ENCODE measurements around the gene TRIL.

TRIL gene

DNA sequence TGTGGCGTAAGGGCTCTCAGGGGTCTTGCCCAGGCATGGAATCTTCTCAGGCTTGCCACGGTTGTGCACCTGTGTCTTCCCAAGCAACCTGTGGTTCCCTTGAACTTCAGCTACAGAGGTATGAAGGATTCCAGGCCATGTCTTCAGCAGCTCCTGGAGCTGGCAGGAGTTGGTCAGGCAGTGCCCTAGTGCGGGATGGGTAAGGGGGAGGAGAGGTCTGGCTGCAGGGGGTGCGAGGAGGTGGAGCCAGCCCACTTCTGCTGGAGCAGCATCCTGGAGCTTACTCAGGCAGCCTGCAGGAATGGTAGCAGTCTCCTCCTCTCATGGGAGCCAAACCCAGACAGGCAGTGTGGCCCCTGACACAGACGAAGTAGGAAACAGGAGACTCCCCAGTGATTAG, 3.8 kb upstream of the TRIL start:
- no peak overlapping the region for H4K8ac ChIP-seq (ENCODE audit: low read depth, low read length)
- no peak overlapping the region for H2AK5ac ChIP-seq (ENCODE audit: low read length)
- no peak overlapping the region for H4K91ac ChIP-seq (ENCODE audit: low read depth, low read length)
- H3K23ac ChIP-seq (ENCODE audit: low read length) = no peak overlapping the region
- no peak overlapping the region for H2BK120ac ChIP-seq (ENCODE audit: insufficient read depth, low read length, poor library complexity)
- peaks cover 14 to 18% of the 10 kb centered on the region in 2 experiments for H3K4me1 ChIP-seq (ENCODE audit: control insufficient read depth in 1 of 2, insufficient read depth in 2 of 2, low read length in 2 of 2)
- no peak overlapping the region for H3K27ac ChIP-seq (ENCODE audit: low read depth, low read length)
- H2AFZ ChIP-seq (ENCODE audit: insufficient read depth, low read length, poor library complexity) = no peak overlapping the region
- H3K4me2 ChIP-seq (ENCODE audit: low read length) = no peak overlapping the region
- no peaks in the 10 kb centered on the region for H3K36me3 ChIP-seq (ENCODE audit: control insufficient read depth in 1 of 2, insufficient read depth in 2 of 2, low read length in 2 of 2)
- no peak overlapping the region for H4K12ac ChIP-seq (ENCODE audit: low read depth, low read length)
- no CpG with 5 or more reads among the region's 5 CpGs for WGBS (ENCODE audit: extremely low coverage, insufficient coverage, insufficient read length)
- no peak overlapping the region for H3K14ac ChIP-seq (ENCODE audit: low read length)
- DNase-seq = no peak
- no peaks in the 10 kb centered on the region for H3K27me3 ChIP-seq (ENCODE audit: insufficient read depth, low read length)
- no peak overlapping the region for H3K18ac ChIP-seq (ENCODE audit: low read length)
- H3K4ac ChIP-seq (ENCODE audit: low read depth, low read length) = no peak overlapping the region
- H3K79me2 ChIP-seq (ENCODE audit: control insufficient read depth, insufficient read depth, low read length, poor library complexity) = peaks cover 15% of the 10 kb centered on the region
- H2BK12ac ChIP-seq (ENCODE audit: low read length) = no peak overlapping the region
- H3K9ac ChIP-seq (ENCODE audit: low read length) = no peak overlapping the region
- no peak overlapping the region for H2BK5ac ChIP-seq (ENCODE audit: low read depth, low read length, poor library complexity)
- H3K9me3 ChIP-seq (ENCODE audit: insufficient read depth, low read depth, low read length) = peaks cover 2% of the 10 kb centered on the region
- H3K79me1 ChIP-seq (ENCODE audit: low read length) = peaks cover 16% of the 10 kb centered on the region
- H3K4me3 ChIP-seq (ENCODE audit: low read depth, low read length) = no peak overlapping the region

DNA sequence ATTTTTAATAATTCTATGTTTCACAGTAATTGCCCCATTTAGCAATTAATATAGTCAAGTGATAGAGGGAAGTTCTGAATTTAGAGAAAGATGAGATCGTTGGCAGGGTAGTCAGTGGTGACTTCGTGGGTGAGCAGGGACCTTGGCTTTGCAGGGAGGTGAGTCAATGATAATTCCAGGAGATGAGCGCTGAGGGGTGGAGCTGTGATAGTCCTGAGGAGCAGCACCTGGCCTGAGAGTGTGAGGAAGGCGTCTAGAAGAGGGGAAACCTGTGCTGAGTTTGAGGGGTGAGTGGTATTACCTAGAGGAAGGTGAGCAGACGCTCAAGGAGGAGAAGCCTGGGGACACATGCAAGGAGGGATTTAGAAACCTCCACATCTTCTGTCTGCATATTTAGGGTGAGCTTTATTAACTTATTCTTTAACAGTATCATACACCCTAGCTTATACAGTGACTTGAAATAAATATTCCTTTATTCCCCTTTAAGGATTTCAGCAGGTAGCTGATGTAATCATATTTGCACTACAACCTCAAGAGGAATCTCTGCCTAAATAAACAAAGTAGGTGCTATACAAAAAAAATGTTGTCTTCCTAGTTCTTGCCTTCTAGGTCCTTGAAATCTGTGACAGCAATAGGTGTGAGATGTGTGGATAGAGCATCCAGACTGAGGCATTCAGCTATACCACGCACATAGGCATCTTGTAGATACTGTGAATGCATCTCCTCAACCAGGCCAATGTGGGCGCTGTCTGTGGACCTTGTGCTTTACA, 2.1 kb upstream of the TRIL start:
- H3K9ac ChIP-seq (ENCODE audit: low read length) = no peak overlapping the region
- H3K4me1 ChIP-seq (ENCODE audit: control insufficient read depth in 1 of 2, insufficient read depth in 2 of 2, low read length in 2 of 2) = peaks cover 21 to 27% of the 10 kb centered on the region in 2 experiments
- no CpG with 5 or more reads among the region's 7 CpGs for WGBS (ENCODE audit: extremely low coverage, insufficient coverage, insufficient read length)
- H3K4ac ChIP-seq (ENCODE audit: low read depth, low read length) = no peak overlapping the region
- DNase-seq = peak in 1 of 2 donors; percentile 46
- no peak overlapping the region for H2AK5ac ChIP-seq (ENCODE audit: low read length)
- no peaks in the 10 kb centered on the region for H3K27me3 ChIP-seq (ENCODE audit: insufficient read depth, low read length)
- H3K79me1 ChIP-seq (ENCODE audit: low read length) = peaks cover 27% of the 10 kb centered on the region
- H4K8ac ChIP-seq (ENCODE audit: low read depth, low read length) = no peak overlapping the region
- no peak overlapping the region for H3K18ac ChIP-seq (ENCODE audit: low read length)
- H4K91ac ChIP-seq (ENCODE audit: low read depth, low read length) = no peak overlapping the region
- H3K79me2 ChIP-seq (ENCODE audit: control insufficient read depth, insufficient read depth, low read length, poor library complexity) = peaks cover 23% of the 10 kb centered on the region
- no peak overlapping the region for H2BK5ac ChIP-seq (ENCODE audit: low read depth, low read length, poor library complexity)
- H3K14ac ChIP-seq (ENCODE audit: low read length) = no peak overlapping the region
- no peak overlapping the region for H3K27ac ChIP-seq (ENCODE audit: low read depth, low read length)
- no peak overlapping the region for H3K4me3 ChIP-seq (ENCODE audit: low read depth, low read length)
- peaks cover 4% of the 10 kb centered on the region for H3K9me3 ChIP-seq (ENCODE audit: insufficient read depth, low read depth, low read length)
- no peak overlapping the region for H3K4me2 ChIP-seq (ENCODE audit: low read length)
- no peak overlapping the region for H2BK120ac ChIP-seq (ENCODE audit: insufficient read depth, low read length, poor library complexity)
- H3K23ac ChIP-seq (ENCODE audit: low read length) = no peak overlapping the region
- no peak overlapping the region for H2BK12ac ChIP-seq (ENCODE audit: low read length)
- no peaks in the 10 kb centered on the region for H3K36me3 ChIP-seq (ENCODE audit: control insufficient read depth in 1 of 2, insufficient read depth in 2 of 2, low read length in 2 of 2)
- H2AFZ ChIP-seq (ENCODE audit: insufficient read depth, low read length, poor library complexity) = no peak overlapping the region
- no peak overlapping the region for H4K12ac ChIP-seq (ENCODE audit: low read depth, low read length)

DNA sequence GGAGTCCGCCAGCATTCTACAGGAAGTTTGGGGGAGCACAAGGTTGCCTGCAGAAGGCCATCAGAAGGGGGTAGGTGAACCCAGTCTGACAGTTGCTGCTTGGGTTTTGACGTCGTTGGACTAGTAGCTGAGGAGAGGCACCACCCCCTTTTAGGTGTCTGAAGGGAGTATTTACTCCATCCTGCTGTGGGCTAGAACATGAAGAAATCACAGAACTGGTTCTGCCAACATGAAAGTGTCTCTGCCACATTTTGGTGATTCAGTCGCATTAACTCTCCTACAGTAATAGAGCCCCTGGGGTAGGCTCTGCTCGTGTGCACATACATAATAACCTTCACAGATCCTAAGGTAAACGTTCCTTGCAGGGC, 834 bp upstream of the TRIL start:
- peak overlapping the region; percentile 78 for H2BK5ac ChIP-seq (ENCODE audit: low read depth, low read length, poor library complexity)
- H3K79me1 ChIP-seq (ENCODE audit: low read length) = peaks cover 27% of the 10 kb centered on the region
- H2AFZ ChIP-seq (ENCODE audit: insufficient read depth, low read length, poor library complexity) = peak overlapping the region; percentile 48
- H3K36me3 ChIP-seq (ENCODE audit: control insufficient read depth in 1 of 2, insufficient read depth in 2 of 2, low read length in 2 of 2) = no peaks in the 10 kb centered on the region
- peak overlapping the region; percentile 84 for H3K18ac ChIP-seq (ENCODE audit: low read length)
- H3K9me3 ChIP-seq (ENCODE audit: insufficient read depth, low read depth, low read length) = peaks cover 5% of the 10 kb centered on the region
- no peak overlapping the region for H3K9ac ChIP-seq (ENCODE audit: low read length)
- peak overlapping the region; percentile 92 for H3K4me2 ChIP-seq (ENCODE audit: low read length)
- peak overlapping the region; percentile 39 for H3K4ac ChIP-seq (ENCODE audit: low read depth, low read length)
- DNase-seq = peak; percentile 24 to 59
- H4K8ac ChIP-seq (ENCODE audit: low read depth, low read length) = peak overlapping the region; percentile 30
- peak overlapping the region; percentile 83 for H3K4me3 ChIP-seq (ENCODE audit: low read depth, low read length)
- peaks cover 23% of the 10 kb centered on the region for H3K79me2 ChIP-seq (ENCODE audit: control insufficient read depth, insufficient read depth, low read length, poor library complexity)
- H3K23ac ChIP-seq (ENCODE audit: low read length) = no peak overlapping the region
- no peaks in the 10 kb centered on the region for H3K27me3 ChIP-seq (ENCODE audit: insufficient read depth, low read length)
- peak overlapping the region; percentile 51 for H4K12ac ChIP-seq (ENCODE audit: low read depth, low read length)
- H2BK12ac ChIP-seq (ENCODE audit: low read length) = peak overlapping the region; percentile 79
- peak overlapping the region; percentile 49 for H3K14ac ChIP-seq (ENCODE audit: low read length)
- peak overlapping the region; percentile 39 for H4K91ac ChIP-seq (ENCODE audit: low read depth, low read length)
- H2AK5ac ChIP-seq (ENCODE audit: low read length) = peak overlapping the region; percentile 44
- WGBS (ENCODE audit: extremely low coverage, insufficient coverage, insufficient read length) = no CpG with 5 or more reads among the region's 6 CpGs
- H3K4me1 ChIP-seq (ENCODE audit: control insufficient read depth in 1 of 2, insufficient read depth in 2 of 2, low read length in 2 of 2) = peaks cover 21 to 27% of the 10 kb centered on the region in 2 experiments
- H3K27ac ChIP-seq (ENCODE audit: low read depth, low read length) = peak overlapping the region; percentile 76
- H2BK120ac ChIP-seq (ENCODE audit: insufficient read depth, low read length, poor library complexity) = peak overlapping the region; percentile 72

DNA sequence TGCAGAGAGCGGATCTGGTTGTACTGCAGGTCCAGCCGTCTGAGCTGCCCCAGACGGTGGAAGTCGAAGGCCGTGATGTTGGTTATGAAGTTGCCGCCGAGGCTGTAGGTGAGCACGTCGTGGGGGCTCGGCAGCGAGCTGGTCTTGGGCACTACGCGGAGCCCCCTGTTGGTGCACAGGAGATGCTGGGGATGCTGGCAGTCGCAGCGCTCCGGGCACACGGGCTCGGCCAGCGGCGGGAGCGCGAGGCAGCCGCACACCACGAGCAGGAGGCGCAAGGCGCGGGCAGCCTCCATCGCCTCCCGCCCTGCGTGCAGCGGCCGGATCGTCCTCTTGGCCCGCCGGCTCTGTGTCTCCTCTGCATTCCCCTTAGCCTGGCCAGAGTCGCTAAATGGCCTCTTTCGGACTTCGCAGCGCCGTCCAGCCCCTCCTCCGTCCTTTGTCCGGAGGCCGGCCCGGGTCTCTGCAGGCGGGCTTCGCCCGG, 337 bp downstream of the TRIL start:
- peak overlapping the region; percentile 19 for H2BK12ac ChIP-seq (ENCODE audit: low read length)
- H3K18ac ChIP-seq (ENCODE audit: low read length) = peak overlapping the region; percentile 63
- H2BK5ac ChIP-seq (ENCODE audit: low read depth, low read length, poor library complexity) = peak overlapping the region; percentile 78
- peak overlapping the region; percentile 76 for H3K27ac ChIP-seq (ENCODE audit: low read depth, low read length)
- H3K9me3 ChIP-seq (ENCODE audit: insufficient read depth, low read depth, low read length) = peaks cover 5% of the 10 kb centered on the region
- H2AK5ac ChIP-seq (ENCODE audit: low read length) = peak overlapping the region; percentile 6
- peaks cover 27% of the 10 kb centered on the region for H3K79me1 ChIP-seq (ENCODE audit: low read length)
- H3K36me3 ChIP-seq (ENCODE audit: control insufficient read depth in 1 of 2, insufficient read depth in 2 of 2, low read length in 2 of 2) = no peaks in the 10 kb centered on the region
- peaks cover 23% of the 10 kb centered on the region for H3K79me2 ChIP-seq (ENCODE audit: control insufficient read depth, insufficient read depth, low read length, poor library complexity)
- peak overlapping the region; percentile 61 for H3K4ac ChIP-seq (ENCODE audit: low read depth, low read length)
- peaks cover 23 to 28% of the 10 kb centered on the region in 2 experiments for H3K4me1 ChIP-seq (ENCODE audit: control insufficient read depth in 1 of 2, insufficient read depth in 2 of 2, low read length in 2 of 2)
- H3K4me2 ChIP-seq (ENCODE audit: low read length) = peak overlapping the region; percentile 92
- peak overlapping the region; percentile 22 for H4K12ac ChIP-seq (ENCODE audit: low read depth, low read length)
- H4K8ac ChIP-seq (ENCODE audit: low read depth, low read length) = peak overlapping the region; percentile 30
- H3K27me3 ChIP-seq (ENCODE audit: insufficient read depth, low read length) = no peaks in the 10 kb centered on the region
- peak overlapping the region; percentile 78 for H3K14ac ChIP-seq (ENCODE audit: low read length)
- peak overlapping the region; percentile 92 for H4K91ac ChIP-seq (ENCODE audit: low read depth, low read length)
- peak overlapping the region; percentile 30 for H3K9ac ChIP-seq (ENCODE audit: low read length)
- H3K23ac ChIP-seq (ENCODE audit: low read length) = no peak overlapping the region
- peak overlapping the region; percentile 30 for H2AFZ ChIP-seq (ENCODE audit: insufficient read depth, low read length, poor library complexity)
- peak overlapping the region; percentile 72 for H2BK120ac ChIP-seq (ENCODE audit: insufficient read depth, low read length, poor library complexity)
- peak overlapping the region; percentile 83 for H3K4me3 ChIP-seq (ENCODE audit: low read depth, low read length)
- WGBS (ENCODE audit: extremely low coverage, insufficient coverage, insufficient read length) = no CpG with 5 or more reads among the region's 47 CpGs
- DNase-seq = peak; percentile 26 to 58

All from trophoblast cell (in vitro differentiated cells and primary cell).